ENCODE measurements around the gene ST3GAL3. TPM values are rescaled to one million over a fixed set of nuclear protein-coding genes. Genes with fewer than 3 reads are reported as not detected.

Gene ST3GAL3
- polyA plus RNA-seq, 1 donor (not counting 4 experiments of a cell fraction or from before 2014, with no cell fraction given), result 10.0 TPM

- no peak for FAIRE-seq
Observed at GRCh38 chr1:43781574-43781973, 74.2 kb downstream of the ST3GAL3 start.

GRCh38 chr1:43783096-43783670 lies 75.8 kb downstream of the ST3GAL3 start:
- peaks cover 0 to 3% of the 10 kb centered on the region in 2 experiments for H3K36me3 ChIP-seq (ENCODE audit: control insufficient read depth in 2 of 2, extremely low read depth in 1 of 2, insufficient read depth in 2 of 2, low read length in 2 of 2)
- H3K79me2 ChIP-seq (ENCODE audit: control insufficient read depth, insufficient read depth, low read length), result no peaks in the 10 kb centered on the region
- no peaks in the 10 kb centered on the region for H3K9me3 ChIP-seq (ENCODE audit: control insufficient read depth, low read depth, low read length)
- H3K4me2 ChIP-seq (ENCODE audit: control insufficient read depth, extremely low read depth, insufficient read depth, low read depth, low read length), result peak overlapping the region; percentile 55
- no peaks in the 10 kb centered on the region for H3K27me3 ChIP-seq (ENCODE audit: control insufficient read depth, extremely low read depth, insufficient read depth, low read length)
- no peak for DNase-seq (ENCODE audit: low read depth, low spot score)
- dilution Hi-C loops (cut with MboI; ENCODE audit: extremely low pct_ligation_motif_present, low sequenced_read_pairs), result no loop called here
- FAIRE-seq, result no peak
- no peak overlapping the region for H2AFZ ChIP-seq (ENCODE audit: control insufficient read depth, low read length)
- H3K27ac ChIP-seq (ENCODE audit: control insufficient read depth, insufficient read depth, low read length), result peak overlapping the region; percentile 80
- H3K4me1 ChIP-seq (ENCODE audit: control insufficient read depth, extremely low read depth, insufficient read depth, low read length), result peaks cover 13% of the 10 kb centered on the region
- H3K4me3 ChIP-seq (ENCODE audit: control insufficient read depth in 2 of 3, extremely low read depth in 1 of 3, insufficient read depth in 2 of 3, low read depth in 1 of 3, low read length in 3 of 3), result no peak overlapping the region
- H4K20me1 ChIP-seq (ENCODE audit: control insufficient read depth, extremely low read depth, insufficient read depth, low read length), result no peaks in the 10 kb centered on the region
- no peak for TF ChIP-seq EZH2 (IDR thresholded peaks at IDR 0.05; ENCODE audit: low read length)
- TF ChIP-seq CTCF (optimal IDR thresholded peaks at IDR 0.05 in 1 of 3, IDR thresholded peaks at IDR 0.05 in 1 of 3, conservative IDR thresholded peaks at IDR 0.05 in 1 of 3; ENCODE audit: extremely low read depth in 1 of 3, insufficient read depth in 2 of 3, low read length in 3 of 3), result no peak
- no peaks in the 10 kb centered on the region for H3K9me1 ChIP-seq (ENCODE audit: control insufficient read depth, extremely low read depth, insufficient read depth, low read length)
- H3K9ac ChIP-seq (ENCODE audit: control insufficient read depth, extremely low read depth, insufficient read depth, low read length), result peak overlapping the region; percentile 8

More at GRCh38 chr1:43781574-43781973, 74.2 kb downstream of the ST3GAL3 start:
- TF ChIP-seq EZH2 (IDR thresholded peaks at IDR 0.05; ENCODE audit: low read length) (no peak), CTCF (optimal IDR thresholded peaks at IDR 0.05 in 1 of 3, IDR thresholded peaks at IDR 0.05 in 1 of 3, conservative IDR thresholded peaks at IDR 0.05 in 1 of 3; ENCODE audit: extremely low read depth in 1 of 3, insufficient read depth in 2 of 3, low read length in 3 of 3) (no peak)
- dilution Hi-C loops (cut with MboI; ENCODE audit: extremely low pct_ligation_motif_present, low sequenced_read_pairs), result no loop called here
- no peak overlapping the region for H3K4me3 ChIP-seq (ENCODE audit: control insufficient read depth in 2 of 3, extremely low read depth in 1 of 3, insufficient read depth in 2 of 3, low read depth in 1 of 3, low read length in 3 of 3)
- no peak for DNase-seq (ENCODE audit: low read depth, low spot score)
- no peak overlapping the region for H3K9ac ChIP-seq (ENCODE audit: control insufficient read depth, extremely low read depth, insufficient read depth, low read length)
- no peaks in the 10 kb centered on the region for H4K20me1 ChIP-seq (ENCODE audit: control insufficient read depth, extremely low read depth, insufficient read depth, low read length)
- H3K4me2 ChIP-seq (ENCODE audit: control insufficient read depth, extremely low read depth, insufficient read depth, low read depth, low read length), result no peak overlapping the region
- H3K9me3 ChIP-seq (ENCODE audit: control insufficient read depth, low read depth, low read length), result no peaks in the 10 kb centered on the region
- peaks cover 14% of the 10 kb centered on the region for H3K4me1 ChIP-seq (ENCODE audit: control insufficient read depth, extremely low read depth, insufficient read depth, low read length)
- no peaks in the 10 kb centered on the region for H3K9me1 ChIP-seq (ENCODE audit: control insufficient read depth, extremely low read depth, insufficient read depth, low read length)
- H3K36me3 ChIP-seq (ENCODE audit: control insufficient read depth in 2 of 2, extremely low read depth in 1 of 2, insufficient read depth in 2 of 2, low read length in 2 of 2), result peaks cover 0 to 3% of the 10 kb centered on the region in 2 experiments
- H3K27ac ChIP-seq (ENCODE audit: control insufficient read depth, insufficient read depth, low read length), result no peak overlapping the region
- no peak overlapping the region for H2AFZ ChIP-seq (ENCODE audit: control insufficient read depth, low read length)
- no peaks in the 10 kb centered on the region for H3K27me3 ChIP-seq (ENCODE audit: control insufficient read depth, extremely low read depth, insufficient read depth, low read length)
- no peaks in the 10 kb centered on the region for H3K79me2 ChIP-seq (ENCODE audit: control insufficient read depth, insufficient read depth, low read length)

All from keratinocyte (primary cell).